HAP-1 (cell line): Measurements from ENCODE around the gene ATG4A.

Source experiments
- DNase-seq, 2 experiments: peaks; one replicate each; pipeline ENCODE4 v3.0.0-alpha.2; 2016 to 2020; ENCODE audit warnings: low spot score in 2 of 2
- H3K27me3 ChIP-seq: fragments of 250-450 bp; sonication (Bioruptor Pico); 2 replicates; pipeline ENCODE4 v1.5.1; 2020; ENCODE audit warnings: low read depth, mild to moderate bottlenecking, moderate library complexity
- H3K36me3 ChIP-seq: fragments of 250-450 bp; sonication (Bioruptor Pico); replicated peaks from 2 replicates; pipeline ENCODE4 v1.5.1; 2020; ENCODE audit warnings: mild to moderate bottlenecking
- H3K4me1 ChIP-seq: fragments of 250-450 bp; sonication (Bioruptor Pico); 2 replicates; pipeline ENCODE4 v1.5.1; 2020; ENCODE audit warnings: mild to moderate bottlenecking
- H3K4me3 ChIP-seq: fragments of 250-450 bp; sonication (Bioruptor Pico); 2 replicates; pipeline ENCODE4 v1.5.1; 2020; ENCODE audit warnings: mild to moderate bottlenecking, moderate library complexity
- H3K9me3 ChIP-seq: fragments of 250-450 bp; sonication (Bioruptor Pico); 2 replicates; pipeline ENCODE4 v1.5.1; 2020; ENCODE audit warnings: mild to moderate bottlenecking, moderate library complexity
- in situ Hi-C: fragments of 300-500 bp; cut with MboI; formaldehyde crosslinking; loops from 3 replicates; pipeline ENCODE4 v1.14.3; 2020; ENCODE audit warnings: low sequenced_read_pairs, inconsistent platforms, mixed read lengths

ATG4A gene

DNA sequence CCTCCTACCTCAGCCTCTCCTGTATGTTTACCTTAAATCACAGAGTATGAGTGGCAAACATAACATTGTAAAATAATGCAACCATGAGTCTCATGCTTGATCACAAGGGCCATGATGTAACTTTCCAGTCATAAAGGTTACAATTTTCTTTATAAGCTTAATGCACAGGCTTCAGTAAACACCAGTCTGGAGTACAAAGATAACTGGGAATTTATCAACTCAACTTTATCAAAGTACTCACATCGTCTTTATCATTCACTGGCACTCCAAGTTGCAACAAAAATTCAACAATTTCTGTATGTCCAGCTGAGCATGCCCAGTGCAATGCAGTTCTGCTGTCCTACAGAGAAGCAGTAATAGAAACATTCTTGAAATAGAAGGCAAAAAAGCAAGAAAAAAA, 3.1 kb upstream of the ATG4A start:
- H3K36me3 ChIP-seq = peaks cover 34% of the 10 kb centered on the region
- H3K4me1 ChIP-seq = peaks cover 8% of the 10 kb centered on the region
- no peaks in the 10 kb centered on the region for H3K27me3 ChIP-seq
- H3K4me3 ChIP-seq = no peak overlapping the region
- no peak for DNase-seq
- H3K9me3 ChIP-seq = no peaks in the 10 kb centered on the region
- in situ Hi-C loops = no loop called here

DNA sequence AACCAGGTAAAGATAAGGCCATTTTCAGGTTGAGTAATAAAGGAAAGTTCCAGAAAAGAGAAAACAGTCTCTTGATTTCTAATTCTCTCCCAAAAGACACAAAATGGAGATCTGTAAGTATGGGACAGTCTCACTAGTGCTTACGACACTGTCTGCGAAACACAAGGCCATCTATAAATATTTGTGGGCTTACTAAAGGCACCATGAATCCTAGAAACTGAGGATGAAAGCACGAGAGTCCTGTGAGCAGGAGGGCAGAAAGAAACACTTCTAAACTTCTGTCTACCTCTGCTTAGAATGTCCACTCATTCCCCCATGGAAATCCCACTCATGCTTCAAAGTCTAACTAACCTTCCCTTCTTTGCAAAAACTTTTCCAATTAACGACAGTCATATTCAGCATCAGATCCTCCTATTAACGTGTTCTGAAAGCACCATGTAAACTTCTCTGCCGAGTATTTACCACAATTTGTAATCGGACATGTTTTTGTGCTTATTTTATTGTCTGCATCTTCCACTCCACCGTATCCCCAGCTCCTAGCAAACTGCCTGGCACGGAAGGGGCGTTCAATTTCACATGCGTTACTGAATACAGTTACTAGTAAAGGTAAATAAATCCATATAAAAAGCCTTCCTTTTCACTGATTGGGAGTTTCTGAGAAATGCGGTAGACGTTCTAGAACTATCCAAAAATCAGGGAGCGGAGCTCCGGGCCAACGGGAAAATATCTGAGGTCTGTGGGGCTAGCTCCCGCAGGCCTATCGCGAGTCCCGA, 901 bp upstream of the ATG4A start:
- Histone ChIP-seq H3K9me3 (no peaks in the 10 kb centered on the region), H3K27me3 (no peaks in the 10 kb centered on the region), H3K4me1 (peaks cover 8% of the 10 kb centered on the region), H3K36me3 (peaks cover 25% of the 10 kb centered on the region), H3K4me3 (peak overlapping the region; percentile 69)
- in situ Hi-C loops = no loop called here
- DNase-seq = peak in 1 of 2 experiments; percentile 13

DNA sequence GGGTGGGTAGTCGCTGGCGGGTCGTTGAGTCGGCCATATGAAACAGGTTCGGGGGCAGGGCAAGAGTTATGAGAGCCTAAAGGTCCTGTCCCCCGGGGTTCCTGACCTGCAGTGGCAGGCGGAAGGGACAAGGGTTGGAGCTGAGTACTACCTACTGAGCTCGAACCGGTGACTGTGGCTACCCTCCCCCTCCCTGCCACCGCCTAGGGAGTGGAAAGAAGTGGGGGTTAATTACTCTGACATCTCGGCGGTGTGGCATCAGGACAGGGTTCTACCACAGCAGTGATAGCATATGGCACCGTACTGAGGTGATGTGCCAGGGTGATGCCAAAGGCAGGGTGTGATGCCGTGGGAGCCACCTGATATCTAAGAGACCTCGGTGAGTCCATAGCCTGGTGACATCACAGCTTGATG, 307 bp downstream of the ATG4A start:
- H3K4me1 ChIP-seq = peaks cover 8% of the 10 kb centered on the region
- no peaks in the 10 kb centered on the region for H3K27me3 ChIP-seq
- in situ Hi-C loops = no loop called here
- peaks cover 14% of the 10 kb centered on the region for H3K36me3 ChIP-seq
- peak overlapping the region; percentile 69 for H3K4me3 ChIP-seq
- no peaks in the 10 kb centered on the region for H3K9me3 ChIP-seq
- no peak for DNase-seq

DNA sequence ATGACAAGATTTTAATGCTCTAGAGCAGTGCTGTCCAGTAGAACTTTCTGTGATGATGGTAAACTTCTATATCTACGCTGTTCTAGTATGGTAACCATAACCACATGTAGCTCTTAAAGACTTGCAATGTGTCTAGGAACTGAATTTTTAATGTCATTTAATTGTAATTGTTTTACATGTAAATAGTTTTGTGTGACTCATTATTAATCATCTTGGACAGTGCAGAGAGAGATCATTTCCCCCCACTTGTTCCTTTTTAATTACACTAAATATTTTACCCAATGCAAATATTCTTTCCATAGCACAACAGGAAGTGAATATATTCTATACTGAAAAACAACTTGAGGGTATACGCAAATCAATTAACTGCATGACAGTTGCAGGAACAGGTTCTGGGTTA, 5.8 kb downstream of the ATG4A start:
- Histone ChIP-seq H3K36me3 (no peaks in the 10 kb centered on the region), H3K9me3 (no peaks in the 10 kb centered on the region), H3K27me3 (0 out of 2 replicates have a peak, but pooled peaks cover 2% of the 10 kb centered on the region), H3K4me3 (no peak overlapping the region), H3K4me1 (0 out of 2 replicates have a peak, but pooled peaks cover 1% of the 10 kb centered on the region)
- no peak for DNase-seq
- in situ Hi-C loops = no loop called here

DNA sequence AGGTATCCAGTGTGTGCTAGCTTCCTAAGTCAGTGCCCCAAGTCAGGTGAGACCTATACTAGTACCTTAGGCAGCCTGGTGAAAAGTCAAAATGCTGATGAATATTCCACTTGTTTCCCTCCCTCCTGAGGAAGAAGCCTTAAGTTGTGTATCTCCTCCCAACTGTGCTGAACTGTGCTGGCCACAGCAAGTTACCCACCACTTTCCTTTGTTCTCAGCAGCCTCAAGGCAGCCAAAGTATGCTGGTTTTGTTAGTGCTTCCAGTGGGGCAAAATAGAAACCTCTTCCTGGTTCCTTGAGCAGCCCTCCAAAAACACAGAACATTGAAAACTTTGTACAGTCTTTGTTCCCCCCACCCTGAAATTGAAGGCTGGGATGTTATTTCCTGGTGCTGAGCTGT, 13.9 kb downstream of the ATG4A start:
- no peak for DNase-seq
- in situ Hi-C loops = no loop called here
- Histone ChIP-seq H3K4me1 (no peaks in the 10 kb centered on the region), H3K36me3 (no peaks in the 10 kb centered on the region), H3K9me3 (no peaks in the 10 kb centered on the region), H3K4me3 (no peak overlapping the region), H3K27me3 (0 out of 2 replicates have a peak, but pooled peaks cover 2% of the 10 kb centered on the region)

DNA sequence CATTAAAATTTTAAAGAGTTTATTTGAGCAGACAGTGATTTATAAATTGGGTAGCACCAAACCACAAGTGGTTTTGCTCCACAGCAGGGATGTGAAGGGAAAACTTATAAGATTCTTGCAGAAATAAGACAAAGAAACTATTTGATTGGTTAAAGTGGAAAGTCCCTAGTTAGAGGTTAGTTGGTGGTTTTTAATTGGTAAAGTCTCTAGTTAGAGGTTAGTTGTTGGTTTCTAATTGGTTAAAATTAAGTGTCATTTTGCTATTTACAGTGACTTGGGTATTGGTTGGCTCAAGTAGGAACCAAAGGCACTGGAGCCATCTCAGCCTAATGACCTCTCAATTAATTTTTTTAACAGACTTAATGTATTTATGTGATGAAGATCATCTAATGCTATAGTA, 23.0 kb downstream of the ATG4A start:
- in situ Hi-C loops = no loop called here
- no peaks in the 10 kb centered on the region for H3K36me3 ChIP-seq
- H3K4me1 ChIP-seq = no peaks in the 10 kb centered on the region
- no peak for DNase-seq
- no peak overlapping the region for H3K4me3 ChIP-seq
- H3K27me3 ChIP-seq = no peaks in the 10 kb centered on the region
- H3K9me3 ChIP-seq = no peaks in the 10 kb centered on the region

DNA sequence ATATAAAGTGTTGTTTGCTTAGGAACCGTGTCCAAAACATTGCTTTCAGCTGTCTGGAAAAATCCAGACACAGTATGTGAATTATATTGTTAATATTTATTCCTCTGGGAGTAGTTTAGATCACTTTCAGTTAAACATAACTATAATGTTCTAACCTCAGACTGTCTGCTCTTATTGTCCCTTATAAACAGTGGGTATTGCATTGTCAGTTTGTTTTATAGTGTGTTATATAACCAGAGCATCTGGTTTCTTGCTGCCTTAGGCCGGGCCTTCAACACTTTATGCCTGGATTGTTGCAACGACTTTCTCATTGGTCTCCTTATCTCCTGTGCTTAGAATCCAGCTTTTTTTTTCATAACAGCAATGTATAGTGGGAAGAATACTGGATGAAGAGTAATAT, 26.4 kb downstream of the ATG4A start:
- in situ Hi-C loops = no loop called here

DNA sequence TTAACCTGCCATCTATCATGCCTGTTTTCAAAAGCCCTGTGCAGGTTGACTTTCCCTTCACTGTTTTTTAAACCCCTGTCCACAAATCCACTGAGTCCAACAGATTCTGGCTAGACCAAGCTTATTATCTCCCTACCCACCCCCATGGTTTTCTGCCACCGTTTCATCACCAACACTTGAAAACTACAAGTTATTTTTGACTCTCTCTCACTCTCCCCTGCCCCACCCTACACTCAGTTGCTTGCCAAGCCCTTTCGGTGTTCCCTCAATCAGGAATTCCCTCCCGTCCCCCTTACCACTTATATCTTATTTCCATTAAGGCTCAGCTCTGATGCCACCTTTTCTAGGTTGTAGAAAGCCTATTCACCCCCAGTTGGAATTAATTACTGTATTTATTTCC, 29.7 kb downstream of the ATG4A start:
- no peak for DNase-seq
- Histone ChIP-seq H3K9me3 (no peaks in the 10 kb centered on the region), H3K27me3 (no peaks in the 10 kb centered on the region), H3K36me3 (no peaks in the 10 kb centered on the region), H3K4me3 (no peak overlapping the region), H3K4me1 (peaks cover 15% of the 10 kb centered on the region)
- in situ Hi-C loops = no loop called here

More for the DNA sequence above, 26.4 kb downstream of the ATG4A start:
- Histone ChIP-seq H3K4me1 (peaks cover 10% of the 10 kb centered on the region), H3K4me3 (no peak overlapping the region), H3K27me3 (no peaks in the 10 kb centered on the region), H3K36me3 (no peaks in the 10 kb centered on the region), H3K9me3 (no peaks in the 10 kb centered on the region)
- no peak for DNase-seq

DNA sequence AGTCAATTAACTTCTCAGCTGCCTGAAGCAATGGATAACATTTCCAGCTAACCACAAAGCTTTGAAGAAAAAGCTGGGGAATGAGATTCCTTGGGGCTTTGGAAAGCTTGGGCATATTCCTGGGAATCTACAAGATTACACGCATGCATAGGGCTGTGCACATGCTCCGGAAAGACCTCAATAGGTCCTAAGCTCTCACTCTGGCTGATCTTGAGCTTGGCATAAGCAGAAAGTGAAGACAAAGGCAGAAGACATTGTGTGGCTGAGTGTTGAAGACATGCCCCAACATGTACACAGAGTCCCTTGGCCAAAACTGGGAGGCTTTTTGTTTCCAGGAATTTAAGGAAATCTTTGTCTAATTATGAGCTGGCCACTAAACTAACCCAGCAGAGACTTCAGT, 31.2 kb downstream of the ATG4A start:
- H3K4me1 ChIP-seq = peaks cover 15% of the 10 kb centered on the region
- DNase-seq = peak; percentile 68 to 82
- in situ Hi-C loops = no loop called here

DNA sequence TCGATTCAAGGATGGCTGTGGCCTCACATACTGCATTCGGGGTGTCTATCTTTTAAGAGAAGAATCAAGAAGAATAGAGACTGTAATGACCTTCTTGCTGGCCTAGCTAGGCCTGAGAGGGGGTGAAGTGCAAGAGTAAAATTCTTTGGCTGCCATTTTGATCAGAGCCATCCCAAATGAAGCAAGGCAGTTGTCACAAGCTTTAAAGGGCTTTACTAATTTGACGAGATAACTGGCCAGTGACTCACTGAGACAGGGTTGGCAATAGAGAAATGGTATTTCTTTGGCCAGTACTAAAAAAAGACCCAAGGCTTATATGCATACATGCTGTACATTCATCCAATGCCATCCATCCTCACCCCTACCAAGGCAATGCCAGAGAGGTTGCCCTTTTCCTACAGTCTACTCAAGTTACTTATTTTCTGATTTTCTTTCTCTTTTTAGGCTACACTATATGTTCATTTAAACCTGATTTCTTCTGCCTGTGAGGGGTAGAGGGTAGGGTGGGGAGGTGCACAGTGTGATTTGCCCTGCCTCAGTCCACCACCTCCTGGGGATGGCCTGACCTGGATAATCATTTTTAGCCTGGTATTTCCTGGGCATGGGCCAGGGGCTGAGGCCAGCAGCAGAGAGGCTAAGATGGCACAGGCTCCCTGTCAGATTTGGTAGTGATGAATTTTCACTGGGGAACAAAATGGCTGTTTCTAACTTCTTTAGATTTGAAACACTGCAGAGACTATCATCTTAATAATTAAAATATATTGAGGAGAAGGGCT, 32.2 kb downstream of the ATG4A start:
- H3K9me3 ChIP-seq = no peaks in the 10 kb centered on the region
- no peaks in the 10 kb centered on the region for H3K36me3 ChIP-seq

More for the DNA sequence above, 31.2 kb downstream of the ATG4A start:
- Histone ChIP-seq H3K36me3 (no peaks in the 10 kb centered on the region), H3K9me3 (no peaks in the 10 kb centered on the region), H3K27me3 (no peaks in the 10 kb centered on the region), H3K4me3 (no peak overlapping the region)

DNA sequence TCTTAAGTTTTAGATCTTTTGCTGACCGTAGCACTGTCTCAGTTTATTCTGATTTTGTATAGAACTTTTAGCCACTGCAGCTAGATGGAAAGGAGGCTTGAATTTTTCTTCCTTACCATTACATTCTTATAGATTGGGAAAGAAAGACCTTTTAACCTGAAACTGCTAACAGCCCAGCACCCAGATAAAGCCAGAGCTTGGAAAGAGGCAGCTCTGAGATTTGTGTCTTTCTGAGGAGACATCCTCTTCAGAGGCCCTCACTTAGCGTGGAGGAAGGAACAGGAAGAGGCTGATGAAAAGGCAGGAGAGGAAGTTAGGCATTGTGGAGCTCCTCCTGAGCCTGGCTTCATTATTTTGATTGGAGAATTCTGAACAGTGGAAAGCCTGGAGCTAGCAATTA, 35.1 kb downstream of the ATG4A start:
- Histone ChIP-seq H3K4me1 (peaks cover 17% of the 10 kb centered on the region), H3K4me3 (no peak overlapping the region), H3K27me3 (no peaks in the 10 kb centered on the region), H3K36me3 (no peaks in the 10 kb centered on the region), H3K9me3 (no peaks in the 10 kb centered on the region)
- DNase-seq = no peak
- in situ Hi-C loops = no loop called here

More for the DNA sequence above, 32.2 kb downstream of the ATG4A start:
- in situ Hi-C loops = no loop called here
- Histone ChIP-seq H3K4me1 (peaks cover 15% of the 10 kb centered on the region), H3K4me3 (no peak overlapping the region), H3K27me3 (no peaks in the 10 kb centered on the region)
- no peak for DNase-seq

DNA sequence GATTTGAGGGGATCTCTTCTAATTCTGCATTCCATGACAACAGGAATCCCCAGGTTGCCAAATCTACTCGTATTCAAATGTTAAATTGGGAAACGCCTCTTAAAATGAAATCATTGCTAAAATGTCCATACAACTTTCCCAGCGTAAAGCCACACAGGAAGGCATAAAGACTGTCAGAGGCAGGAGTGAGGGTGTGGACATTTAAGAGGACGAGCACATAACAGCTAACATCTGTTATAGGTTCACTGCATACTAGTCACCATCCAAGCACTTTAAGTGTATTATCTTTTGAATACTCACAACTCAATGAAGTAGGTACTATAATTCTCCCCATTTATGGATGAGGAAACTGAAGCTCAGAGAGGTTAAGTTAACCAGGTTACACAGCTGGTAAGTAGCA, 35.6 kb downstream of the ATG4A start:
- H3K9me3 ChIP-seq = no peaks in the 10 kb centered on the region
- peaks cover 16% of the 10 kb centered on the region for H3K4me1 ChIP-seq
- H3K4me3 ChIP-seq = no peak overlapping the region
- no peaks in the 10 kb centered on the region for H3K36me3 ChIP-seq
- in situ Hi-C loops = no loop called here
- no peak for DNase-seq
- H3K27me3 ChIP-seq = no peaks in the 10 kb centered on the region

DNA sequence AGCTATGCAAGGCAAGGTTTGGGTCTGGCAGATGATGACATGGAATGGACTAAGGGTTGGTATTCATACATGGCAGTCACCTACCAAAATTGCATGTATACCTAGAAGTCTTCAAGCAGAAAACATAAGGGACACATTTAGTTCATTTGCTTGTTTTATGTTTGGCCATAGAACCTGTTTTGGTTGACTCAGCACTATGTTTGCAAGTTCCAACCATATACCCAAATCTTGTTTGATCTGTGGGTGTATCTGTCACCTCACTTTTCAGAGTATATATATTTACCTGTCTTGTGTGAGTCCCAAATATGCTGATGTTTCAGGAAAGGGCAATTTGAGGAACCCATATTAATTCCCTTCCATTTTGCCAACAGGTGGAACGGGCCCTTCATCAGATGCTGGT, 39.3 kb downstream of the ATG4A start:
- Histone ChIP-seq H3K9me3 (no peaks in the 10 kb centered on the region), H3K27me3 (no peaks in the 10 kb centered on the region), H3K4me3 (no peak overlapping the region), H3K4me1 (peaks cover 2% of the 10 kb centered on the region; the same call in 1 of the 2 replicates), H3K36me3 (no peaks in the 10 kb centered on the region)
- in situ Hi-C loops = no loop called here
- no peak for DNase-seq

DNA sequence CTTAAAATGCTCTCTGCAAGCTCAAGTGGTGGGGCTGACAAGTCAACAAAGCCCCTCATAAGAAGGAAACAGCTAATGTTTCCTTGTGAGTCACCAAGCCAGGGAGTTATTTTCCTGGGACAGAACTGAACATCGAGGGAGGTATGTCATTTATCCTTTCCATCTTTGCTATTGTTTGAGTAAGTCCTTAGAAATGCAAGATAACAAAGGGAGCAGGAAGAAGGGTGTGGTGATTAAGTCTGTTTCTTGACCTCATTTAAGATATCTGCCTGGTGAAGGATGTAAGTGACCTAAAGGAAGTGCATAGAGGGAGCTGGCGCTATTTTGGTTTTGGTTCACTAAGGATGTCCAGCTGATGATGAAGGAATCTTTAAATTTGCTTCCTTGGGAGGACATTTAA, 39.9 kb downstream of the ATG4A start:
- Histone ChIP-seq H3K9me3 (no peaks in the 10 kb centered on the region), H3K27me3 (no peaks in the 10 kb centered on the region), H3K4me3 (no peak overlapping the region), H3K4me1 (peaks cover 2% of the 10 kb centered on the region; the same call in 1 of the 2 replicates), H3K36me3 (no peaks in the 10 kb centered on the region)
- DNase-seq = no peak
- in situ Hi-C loops = no loop called here
